Measurements from ENCODE around the gene CILP2.
A peak's percentile ranks its signal among the peaks of the same experiment; 100 is the strongest.

The CILP2 gene

GRCh38 chr19:19538061-19538784 lies at the start of gene CILP2:
CILP2 (plus strand) TSS chr19:19538265; CDS start chr19:19538350, 85 bp downstream.
- peak in 4 of 58 donors; percentile 8 to 33 (median 16) for DNase-seq

GRCh38 chr19:19488875-19489690 lies 49.0 kb upstream of the CILP2 start:
- peak in 49 of 58 donors; percentile 8 to 81 (median 46) for DNase-seq

GRCh38 chr19:19489804-19490204 lies 48.3 kb upstream of the CILP2 start:
- no peak for DNase-seq

GRCh38 chr19:19490214-19490968 lies 47.7 kb upstream of the CILP2 start:
- DNase-seq = peak in 55 of 58 donors; percentile 21 to 83 (median 61)

GRCh38 chr19:19491321-19492025 lies 46.6 kb upstream of the CILP2 start:
- no peak for DNase-seq

GRCh38 chr19:19492026-19492610 lies 45.9 kb upstream of the CILP2 start:
- no peak for DNase-seq

GRCh38 chr19:19493841-19494546 lies 44.1 kb upstream of the CILP2 start:
- DNase-seq = peak in 3 of 58 donors; percentile 10 to 52 (median 32)

- DNase-seq = no peak
These were observed 42.2 kb upstream of the CILP2 start for GRCh38 chr19:19495614-19496603.

GRCh38 chr19:19498255-19498991 lies 39.6 kb upstream of the CILP2 start:
- DNase-seq = no peak

- DNase-seq = no peak
These were observed 38.6 kb upstream of the CILP2 start for GRCh38 chr19:19499272-19499995.

- DNase-seq = peak in 1 of 58 donors; percentile 20
These were observed 37.0 kb upstream of the CILP2 start for GRCh38 chr19:19500975-19501644.

GRCh38 chr19:19501798-19502197 lies 36.3 kb upstream of the CILP2 start:
- no peak for DNase-seq

- no peak for DNase-seq
These were observed 35.8 kb upstream of the CILP2 start for GRCh38 chr19:19502281-19502680.

GRCh38 chr19:19502808-19503602 lies 35.1 kb upstream of the CILP2 start:
- no peak for DNase-seq

GRCh38 chr19:19504754-19505668 lies 33.1 kb upstream of the CILP2 start:
- DNase-seq = no peak

Data from anterior cingulate cortex (tissue), 58 donors.